IPS-20b (cell line): ENCODE measurements around the gene GLYATL1.

Experiments
- H3K27ac ChIP-seq: one replicate; pipeline ENCODE4 v1.5.1; 2013; ENCODE audit warnings: low read length
- H3K27me3 ChIP-seq: 2 replicates; pipeline ENCODE4 v1.6.1; 2013; ENCODE audit warnings: mild to moderate bottlenecking, low read length, inconsistent platforms; ENCODE audit not compliant: insufficient read depth
- H3K36me3 ChIP-seq: 2 replicates; pipeline ENCODE4 v1.6.1; 2013; ENCODE audit warnings: low read depth, mild to moderate bottlenecking, inconsistent platforms, low read length, moderate library complexity; ENCODE audit not compliant: insufficient read depth
- H3K4me1 ChIP-seq: 2 replicates; pipeline ENCODE4 v1.6.1; 2013; ENCODE audit warnings: mild to moderate bottlenecking, control low read depth, inconsistent platforms, low read length, moderate library complexity; ENCODE audit not compliant: insufficient read depth
- H3K4me3 ChIP-seq: 2 replicates; pipeline ENCODE4 v1.5.1; 2013; ENCODE audit warnings: mild to moderate bottlenecking, low read length, inconsistent platforms
- H3K9ac ChIP-seq: 2 replicates; pipeline ENCODE4 v1.6.1; 2013; ENCODE audit warnings: low read depth, mild to moderate bottlenecking, inconsistent platforms, low read length, moderate library complexity
- H3K9me3 ChIP-seq: 2 replicates; pipeline ENCODE4 v1.6.1; 2013; ENCODE audit warnings: mild to moderate bottlenecking, low read depth, low read length, inconsistent platforms; ENCODE audit not compliant: insufficient read depth

Gene GLYATL1

GRCh38 chr11:58939277-58939676, at the start of gene GLYATL1:
TSS of gene GLYATL1 (plus strand) at chr11:58939488. CDS start at chr11:58947088, 7,600 bp downstream.
- no peak within 1 kb of the TSS for H3K9ac ChIP-seq
- H3K36me3 ChIP-seq: no peaks in the 10 kb centered on the region
- H3K4me1 ChIP-seq: no peaks in the 10 kb centered on the region
- no peaks in the 10 kb centered on the region for H3K9me3 ChIP-seq
- no peaks in the 10 kb centered on the region for H3K27me3 ChIP-seq
- H3K27ac ChIP-seq: no peak within 1 kb of the TSS
- H3K4me3 ChIP-seq: no peak within 1 kb of the TSS

- no peak overlapping the region for H3K27ac ChIP-seq
- peaks cover 8% of the 10 kb centered on the region; the same call in 1 of the 2 replicates for H3K9me3 ChIP-seq
- peaks cover 10% of the 10 kb centered on the region; the same call in 1 of the 2 replicates for H3K4me1 ChIP-seq
- no peak overlapping the region for H3K9ac ChIP-seq
- peaks cover 5% of the 10 kb centered on the region; the same call in 1 of the 2 replicates for H3K36me3 ChIP-seq
- no peaks in the 10 kb centered on the region for H3K27me3 ChIP-seq
- H3K4me3 ChIP-seq: no peak overlapping the region
Observed at GRCh38 chr11:58893899-58894298, 45.4 kb upstream of the GLYATL1 start.

GRCh38 chr11:58898106-58898505, 41.2 kb upstream of the GLYATL1 start:
- Histone ChIP-seq H3K27me3 (peaks cover 14% of the 10 kb centered on the region), H3K4me1 (peaks cover 15% of the 10 kb centered on the region; the same call in 1 of the 2 replicates), H3K36me3 (no peaks in the 10 kb centered on the region), H3K4me3 (no peak overlapping the region), H3K9me3 (no peaks in the 10 kb centered on the region), H3K9ac (no peak overlapping the region), H3K27ac (no peak overlapping the region)

GRCh38 chr11:58900479-58901420, 38.5 kb upstream of the GLYATL1 start:
- H3K9ac ChIP-seq: no peak overlapping the region; the same call in 1 of the 2 replicates

GRCh38 chr11:58902881-58903280, 36.4 kb upstream of the GLYATL1 start:
- Histone ChIP-seq H3K4me3 (no peak overlapping the region), H3K9ac (no peak overlapping the region), H3K4me1 (peaks cover 7% of the 10 kb centered on the region; the same call in 1 of the 2 replicates), H3K9me3 (no peaks in the 10 kb centered on the region), H3K36me3 (no peaks in the 10 kb centered on the region), H3K27me3 (peaks cover 53% of the 10 kb centered on the region), H3K27ac (no peak overlapping the region)

More at GRCh38 chr11:58900479-58901420, 38.5 kb upstream of the GLYATL1 start:
- no peaks in the 10 kb centered on the region for H3K36me3 ChIP-seq
- no peak overlapping the region for H3K27ac ChIP-seq
- peaks cover 32% of the 10 kb centered on the region for H3K27me3 ChIP-seq
- peak overlapping the region; percentile 52 for H3K4me3 ChIP-seq
- H3K9me3 ChIP-seq: no peaks in the 10 kb centered on the region
- H3K4me1 ChIP-seq: peaks cover 7% of the 10 kb centered on the region; the same call in 1 of the 2 replicates

- H3K9me3 ChIP-seq: no peaks in the 10 kb centered on the region
- peaks cover 7% of the 10 kb centered on the region; the same call in 1 of the 2 replicates for H3K4me1 ChIP-seq
- no peak overlapping the region for H3K27ac ChIP-seq
- peak overlapping the region; percentile 74; the same call in 1 of the 2 replicates for H3K9ac ChIP-seq
- peak overlapping the region; percentile 81 for H3K4me3 ChIP-seq
- H3K27me3 ChIP-seq: peaks cover 56% of the 10 kb centered on the region
- no peaks in the 10 kb centered on the region for H3K36me3 ChIP-seq
Observed at GRCh38 chr11:58905011-58905720, 34.1 kb upstream of the GLYATL1 start.

- no peak overlapping the region for H3K9ac ChIP-seq
- no peaks in the 10 kb centered on the region for H3K36me3 ChIP-seq
- H3K4me1 ChIP-seq: peaks cover 7% of the 10 kb centered on the region; the same call in 1 of the 2 replicates
- peak overlapping the region; percentile 81 for H3K4me3 ChIP-seq
- no peak overlapping the region for H3K27ac ChIP-seq
- no peaks in the 10 kb centered on the region for H3K9me3 ChIP-seq
- H3K27me3 ChIP-seq: peaks cover 56% of the 10 kb centered on the region
Observed at GRCh38 chr11:58905721-58906547, 33.4 kb upstream of the GLYATL1 start.

- no peaks in the 10 kb centered on the region for H3K36me3 ChIP-seq
- no peak overlapping the region for H3K4me3 ChIP-seq
- no peak overlapping the region for H3K27ac ChIP-seq
- no peaks in the 10 kb centered on the region for H3K9me3 ChIP-seq
- H3K4me1 ChIP-seq: peaks cover 3% of the 10 kb centered on the region; the same call in 1 of the 2 replicates
- H3K9ac ChIP-seq: no peak overlapping the region
- peaks cover 46% of the 10 kb centered on the region for H3K27me3 ChIP-seq
Observed at GRCh38 chr11:58907780-58908179, 31.5 kb upstream of the GLYATL1 start.

GRCh38 chr11:58912124-58912523, 27.2 kb upstream of the GLYATL1 start:
- Histone ChIP-seq H3K4me3 (no peak overlapping the region), H3K27ac (no peak overlapping the region), H3K27me3 (peaks cover 11% of the 10 kb centered on the region), H3K36me3 (no peaks in the 10 kb centered on the region), H3K9ac (no peak overlapping the region), H3K9me3 (peaks cover 15% of the 10 kb centered on the region; the same call in 1 of the 2 replicates), H3K4me1 (no peaks in the 10 kb centered on the region)

- Histone ChIP-seq H3K9me3 (peaks cover 21% of the 10 kb centered on the region), H3K4me3 (no peak overlapping the region), H3K4me1 (no peaks in the 10 kb centered on the region), H3K27ac (no peak overlapping the region), H3K9ac (no peak overlapping the region), H3K36me3 (no peaks in the 10 kb centered on the region), H3K27me3 (no peaks in the 10 kb centered on the region)
Observed at GRCh38 chr11:58913685-58914084, 25.6 kb upstream of the GLYATL1 start.
